Stimulated activated naive CD8-positive, alpha-beta T cell treated with anti-CD3 and anti-CD28 coated beads, Interleukin-15, amount 100 ng/mL, for 72 hours (primary cell): ENCODE results near the gene ASPG.
"Not testable (repeated sequence)": the region's sequence is repeated elsewhere in the genome, so short reads cannot be mapped to it uniquely, and the experiment has no call there.

Experiments
- ATAC-seq: fragments of 150-1000 bp; cut with Tn5 transposase; 2 replicates; pipeline ENCODE4 v1.10.0; 2021; ENCODE audit warnings: mild to moderate bottlenecking, moderate library complexity
- DNase-seq, 2 donors: peaks; one replicate each; pipeline ENCODE4 v3.0.0; 2021 to 2022
- H3K27ac Mint-ChIP-seq, 2 donors: one replicate each; pipeline ENCODE4 v1.8.0; 2022; ENCODE audit warnings: mild to moderate bottlenecking in 2 of 2, mixed read lengths in 2 of 2, moderate library complexity in 2 of 2
- H3K27me3 Mint-ChIP-seq: one replicate; pipeline ENCODE4 v1.8.0; 2022; ENCODE audit warnings: mixed read lengths
- H3K4me1 Mint-ChIP-seq: one replicate; pipeline ENCODE4 v1.8.0; 2022; ENCODE audit warnings: mild to moderate bottlenecking, mixed read lengths
- H3K4me3 Mint-ChIP-seq, 2 donors: one replicate each; pipeline ENCODE4 v1.8.0; 2022; ENCODE audit warnings: mild to moderate bottlenecking in 2 of 2, mixed read lengths in 2 of 2, moderate library complexity in 1 of 2
- H3K9me3 Mint-ChIP-seq, 2 donors: one replicate each; pipeline ENCODE4 v1.8.0; 2022; ENCODE audit warnings: mixed read lengths in 2 of 2

Gene ASPG

GRCh38 chr14:104147346-104148125, 62.0 kb downstream of the ASPG start:
- H3K9me3 Mint-ChIP-seq: no peaks in the 10 kb centered on the region
- ATAC-seq (no peak), DNase-seq (no peak)
- no peak overlapping the region for H3K4me3 Mint-ChIP-seq
- peak overlapping the region in 1 of 2 donors; percentile 87 for H3K27ac Mint-ChIP-seq
- H3K4me1 Mint-ChIP-seq: peaks cover 5% of the 10 kb centered on the region
- H3K27me3 Mint-ChIP-seq: peaks cover 27% of the 10 kb centered on the region

- Mint-ChIP-seq H3K27ac (peak overlapping the region in 1 of 2 donors; percentile 91), H3K9me3 (no peaks in the 10 kb centered on the region), H3K4me1 (peaks cover 5% of the 10 kb centered on the region), H3K27me3 (peaks cover 22% of the 10 kb centered on the region), H3K4me3 (no peak overlapping the region)
- DNase-seq: no peak
- ATAC-seq: no peak
Observed at GRCh38 chr14:104148433-104149277, 63.2 kb downstream of the ASPG start.

- no peaks in the 10 kb centered on the region for H3K9me3 Mint-ChIP-seq
- no peak for ATAC-seq
- no peak overlapping the region for H3K27ac Mint-ChIP-seq
- no peak overlapping the region for H3K4me3 Mint-ChIP-seq
- DNase-seq: no peak
- H3K27me3 Mint-ChIP-seq: peaks cover 22% of the 10 kb centered on the region
- H3K4me1 Mint-ChIP-seq: peaks cover 5% of the 10 kb centered on the region
Observed at GRCh38 chr14:104149278-104149595, 63.7 kb downstream of the ASPG start.

GRCh38 chr14:104149617-104150135, 64.2 kb downstream of the ASPG start:
- no peaks in the 10 kb centered on the region for H3K9me3 Mint-ChIP-seq
- ATAC-seq (peak; percentile 58), DNase-seq (peak; percentile 15 to 36)
- H3K27ac Mint-ChIP-seq: no peak overlapping the region
- H3K4me3 Mint-ChIP-seq: no peak overlapping the region
- H3K27me3 Mint-ChIP-seq: peaks cover 22% of the 10 kb centered on the region
- H3K4me1 Mint-ChIP-seq: peaks cover 5% of the 10 kb centered on the region

- peaks cover 22% of the 10 kb centered on the region for H3K27me3 Mint-ChIP-seq
- H3K27ac Mint-ChIP-seq: peak overlapping the region in 1 of 2 donors; percentile 33
- H3K9me3 Mint-ChIP-seq: no peaks in the 10 kb centered on the region
- no peak overlapping the region for H3K4me3 Mint-ChIP-seq
- ATAC-seq: no peak
- H3K4me1 Mint-ChIP-seq: peaks cover 5% of the 10 kb centered on the region
- no peak for DNase-seq
Observed at GRCh38 chr14:104150136-104151025, 64.9 kb downstream of the ASPG start.

DNA sequence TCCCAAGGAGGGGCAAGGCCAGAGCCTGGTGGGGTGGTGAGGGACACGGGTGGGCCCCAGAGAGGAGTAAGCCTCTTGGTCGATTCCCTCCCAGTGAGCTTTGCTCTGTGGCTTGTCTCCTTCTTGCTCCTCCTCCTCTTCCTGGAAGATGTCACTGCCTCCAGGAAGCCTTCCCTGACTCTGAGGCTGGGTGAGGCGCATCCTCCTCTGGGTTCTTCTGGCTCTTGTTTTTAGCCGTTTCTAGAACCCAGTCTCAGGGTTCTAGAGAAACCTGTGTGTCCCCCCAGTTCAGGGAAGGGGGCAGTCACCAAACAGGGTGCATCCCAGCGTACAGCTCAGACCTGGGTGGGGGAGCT, 65.5 kb downstream of the ASPG start:
- peaks cover 17% of the 10 kb centered on the region for H3K27me3 Mint-ChIP-seq
- no peak overlapping the region for H3K4me3 Mint-ChIP-seq
- no peaks in the 10 kb centered on the region for H3K9me3 Mint-ChIP-seq
- no peak for ATAC-seq
- no peak overlapping the region for H3K27ac Mint-ChIP-seq
- peaks cover 5% of the 10 kb centered on the region for H3K4me1 Mint-ChIP-seq
- no peak for DNase-seq

- DNase-seq (no peak), ATAC-seq (no peak)
- Mint-ChIP-seq H3K27ac (peak overlapping the region in 1 of 2 donors; percentile 48), H3K4me3 (no peak overlapping the region), H3K4me1 (peaks cover 5% of the 10 kb centered on the region), H3K27me3 (peaks cover 10% of the 10 kb centered on the region), H3K9me3 (no peaks in the 10 kb centered on the region)
Observed at GRCh38 chr14:104151566-104152245, 66.2 kb downstream of the ASPG start.

- Mint-ChIP-seq H3K4me3 (no peak overlapping the region), H3K27ac (no peak overlapping the region), H3K27me3 (peaks cover 7% of the 10 kb centered on the region), H3K9me3 (no peaks in the 10 kb centered on the region), H3K4me1 (peaks cover 5% of the 10 kb centered on the region)
- ATAC-seq: no peak
- DNase-seq: no peak
Observed at GRCh38 chr14:104152246-104152575, 66.7 kb downstream of the ASPG start.

DNA sequence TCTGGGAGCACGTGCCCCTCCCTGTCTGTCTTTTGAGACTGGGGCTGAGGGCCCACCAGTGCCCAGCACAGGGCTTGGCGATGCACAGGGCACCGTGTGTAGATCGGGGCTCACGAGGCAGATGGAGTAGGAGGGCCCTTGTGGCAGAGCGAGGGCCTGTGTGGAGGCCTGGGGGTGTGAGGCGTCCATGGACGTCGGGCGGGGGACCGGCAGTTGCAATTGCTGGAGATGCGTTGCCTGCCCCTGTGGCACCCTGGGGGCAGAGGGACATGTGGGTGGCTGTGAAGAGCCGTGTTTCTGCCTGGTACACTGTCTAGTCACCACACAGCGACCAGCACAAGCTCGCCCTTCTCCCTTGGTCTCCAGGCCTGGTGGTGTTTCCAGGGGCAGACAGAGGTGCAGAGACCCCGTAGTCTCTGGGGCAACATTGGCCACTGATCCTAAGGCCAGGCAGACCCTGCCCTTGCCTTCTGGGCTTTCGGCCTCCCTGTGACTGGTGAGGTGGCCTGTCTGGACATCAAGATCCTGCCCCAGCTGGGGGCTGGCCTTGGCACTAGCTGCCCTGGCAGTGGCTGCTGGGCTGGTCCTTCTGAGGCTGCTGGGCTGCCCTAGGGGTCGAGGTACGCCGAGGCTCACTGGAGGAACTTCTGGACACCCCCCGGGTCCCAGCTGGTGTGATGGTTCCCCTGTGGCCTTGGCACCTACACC, 67.3 kb downstream of the ASPG start:
- no peak overlapping the region for H3K27ac Mint-ChIP-seq
- peaks cover 5% of the 10 kb centered on the region for H3K4me1 Mint-ChIP-seq

DNA sequence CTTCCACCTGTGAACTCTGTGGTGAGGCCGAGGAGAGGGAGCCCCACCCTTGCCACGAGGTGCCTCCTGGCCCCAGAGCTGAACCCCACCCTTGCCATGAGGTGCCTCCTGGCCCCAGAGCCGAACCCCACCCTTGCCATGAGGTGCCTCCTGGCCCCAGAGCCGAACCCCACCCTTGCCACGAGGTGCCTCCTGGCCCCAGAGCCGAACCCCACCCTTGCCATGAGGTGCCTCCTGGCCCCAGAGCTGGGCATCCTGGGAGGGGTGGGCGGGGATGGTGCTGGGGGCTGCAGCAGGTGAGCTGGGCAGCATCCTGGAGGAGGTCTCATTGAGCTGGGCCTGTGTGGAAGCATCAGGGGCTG, 67.9 kb downstream of the ASPG start:
- H3K27me3 Mint-ChIP-seq, H3K9me3 Mint-ChIP-seq, DNase-seq, ATAC-seq, H3K4me1 Mint-ChIP-seq, H3K4me3 Mint-ChIP-seq, H3K27ac Mint-ChIP-seq: not testable (repeated sequence)

More for the DNA sequence above, 67.3 kb downstream of the ASPG start:
- no peaks in the 10 kb centered on the region for H3K9me3 Mint-ChIP-seq
- DNase-seq (no peak), ATAC-seq (no peak)
- no peak overlapping the region for H3K4me3 Mint-ChIP-seq
- H3K27me3 Mint-ChIP-seq: peaks cover 7% of the 10 kb centered on the region

GRCh38 chr14:104154246-104154645, 68.7 kb downstream of the ASPG start:
- peaks cover 5% of the 10 kb centered on the region for H3K4me1 Mint-ChIP-seq
- no peak overlapping the region for H3K27ac Mint-ChIP-seq
- DNase-seq: no peak
- no peak for ATAC-seq
- no peaks in the 10 kb centered on the region for H3K27me3 Mint-ChIP-seq
- H3K4me3 Mint-ChIP-seq: no peak overlapping the region
- H3K9me3 Mint-ChIP-seq: no peaks in the 10 kb centered on the region

DNA sequence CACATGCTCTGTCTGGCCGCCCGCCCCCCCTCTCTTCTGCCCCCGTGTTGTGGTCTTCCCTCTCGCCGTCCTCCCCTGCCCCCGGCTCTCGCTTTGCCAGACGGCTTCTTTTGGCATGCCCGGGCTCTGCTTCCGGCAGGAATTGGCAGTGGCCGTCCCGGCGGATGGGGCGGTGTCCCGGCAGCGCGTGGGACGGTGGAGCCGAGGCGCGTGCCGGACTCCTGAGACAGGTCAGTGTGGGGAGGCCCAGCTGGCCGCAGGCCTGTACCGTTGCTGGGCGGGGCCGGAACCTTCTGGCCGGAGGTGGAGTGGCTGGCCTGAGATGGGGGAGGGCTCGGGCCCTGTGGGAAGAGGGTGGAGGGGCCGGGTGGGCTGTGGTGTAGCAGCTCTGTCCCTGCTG, 70.0 kb downstream of the ASPG start:
- Mint-ChIP-seq H3K9me3 (no peaks in the 10 kb centered on the region), H3K4me1 (peaks cover under 1% of the 10 kb centered on the region), H3K27ac (no peak overlapping the region), H3K27me3 (no peaks in the 10 kb centered on the region), H3K4me3 (no peak overlapping the region)
- DNase-seq (no peak), ATAC-seq (no peak)

- no peaks in the 10 kb centered on the region for H3K27me3 Mint-ChIP-seq
- ATAC-seq (no peak), DNase-seq (no peak)
- H3K27ac Mint-ChIP-seq: no peak overlapping the region
- H3K4me3 Mint-ChIP-seq: no peak overlapping the region
- no peaks in the 10 kb centered on the region for H3K4me1 Mint-ChIP-seq
- H3K9me3 Mint-ChIP-seq: no peaks in the 10 kb centered on the region
Observed at GRCh38 chr14:104156142-104156541, 70.6 kb downstream of the ASPG start.

DNA sequence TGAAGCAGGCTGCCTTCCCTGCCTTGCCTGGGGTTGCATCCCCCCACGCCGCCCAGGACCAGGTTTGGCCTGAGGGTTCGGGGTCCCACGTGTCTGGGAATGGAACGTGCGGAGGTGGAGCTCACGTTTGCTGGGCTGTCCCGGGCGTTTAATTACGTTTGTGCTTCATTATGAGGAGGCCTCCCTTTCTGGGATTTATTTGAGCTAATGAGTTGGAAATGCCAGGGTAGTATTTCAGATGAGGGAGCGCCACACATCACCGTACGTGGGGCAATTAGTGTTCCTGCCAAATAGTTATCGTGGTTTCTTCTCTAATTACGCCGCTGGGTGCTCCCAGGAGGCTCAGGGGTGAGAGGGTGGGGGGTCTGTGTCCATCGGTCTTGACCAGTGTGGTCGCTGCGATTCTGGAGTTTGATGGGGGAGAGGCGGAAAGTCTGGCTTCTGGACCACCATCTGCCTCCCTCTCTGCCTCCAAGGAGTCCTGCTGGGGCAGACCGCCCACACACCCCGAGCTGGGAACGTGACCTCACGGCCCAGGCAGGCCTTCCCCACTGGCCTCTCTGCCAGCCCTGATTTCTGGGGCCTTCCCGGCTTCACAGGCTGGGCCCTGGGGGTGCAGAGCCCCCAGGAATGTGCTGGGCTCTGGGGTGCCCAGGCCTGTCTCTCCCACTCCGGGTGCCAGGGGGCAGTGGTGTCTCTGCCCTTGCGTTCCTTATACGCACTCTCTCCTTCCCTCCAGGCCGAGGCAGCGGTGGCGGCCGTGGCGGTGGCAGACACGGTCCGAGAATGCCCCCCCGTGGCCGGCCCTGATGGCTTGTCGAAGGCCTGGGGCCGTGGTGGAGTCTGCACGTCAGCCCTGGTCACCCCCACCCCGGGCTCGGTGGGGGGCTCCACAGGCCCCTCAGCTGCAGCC, 71.8 kb downstream of the ASPG start:
- Mint-ChIP-seq H3K4me1 (no peaks in the 10 kb centered on the region), H3K9me3 (no peaks in the 10 kb centered on the region), H3K27me3 (no peaks in the 10 kb centered on the region), H3K4me3 (no peak overlapping the region), H3K27ac (peak overlapping the region in 1 of 2 donors; percentile 92)
- ATAC-seq (no peak), DNase-seq (no peak)
